ENCODE measurements around the gene HES5.

Gene HES5

GRCh38 chr1:2530513-2531361, 674 bp upstream of the HES5 start:
- no peak for DNase-seq (ENCODE audit: low spot score)

GRCh38 chr1:2528966-2529783, 888 bp downstream of the HES5 start:
- peak; percentile 47 for DNase-seq (ENCODE audit: low spot score)

DNA sequence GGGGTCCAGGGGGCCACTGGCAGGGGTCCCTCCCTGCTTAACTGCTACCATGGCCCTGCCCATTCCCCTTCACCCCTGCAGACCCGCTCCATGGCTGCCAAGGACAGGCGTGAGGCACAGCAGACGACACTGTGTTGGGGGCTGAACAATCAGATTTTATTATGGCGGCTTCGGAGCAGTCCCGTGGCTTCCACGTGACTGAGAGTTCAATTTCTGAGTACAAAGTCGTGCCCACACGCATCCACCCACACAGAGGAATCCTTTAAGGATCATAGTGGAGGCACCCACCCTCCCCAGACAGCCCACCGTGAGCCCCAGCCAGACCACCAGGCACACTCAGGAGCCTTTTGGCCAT, 1.5 kb downstream of the HES5 start:
- DNase-seq (ENCODE audit: low spot score), result no peak

- no peak for DNase-seq (ENCODE audit: low spot score)
Measured at GRCh38 chr1:2528016-2528415, 2.0 kb downstream of the HES5 start.

DNA sequence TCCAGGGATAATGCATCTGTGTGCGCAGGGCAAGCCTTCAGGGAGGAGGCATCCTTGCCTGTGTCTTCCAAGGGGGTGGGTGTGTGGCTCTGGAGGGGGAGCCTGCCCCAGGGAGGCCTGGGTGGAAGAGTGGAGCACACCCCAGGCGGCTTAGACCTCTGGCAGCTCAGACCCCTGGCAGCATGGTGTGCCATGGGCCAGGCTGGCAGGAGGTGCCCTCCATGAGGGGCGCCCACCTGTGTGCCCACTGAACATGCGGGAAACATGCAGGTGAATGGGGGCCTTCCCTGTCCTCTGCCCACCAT, 2.6 kb downstream of the HES5 start:
- no peak for DNase-seq (ENCODE audit: low spot score)

DNA sequence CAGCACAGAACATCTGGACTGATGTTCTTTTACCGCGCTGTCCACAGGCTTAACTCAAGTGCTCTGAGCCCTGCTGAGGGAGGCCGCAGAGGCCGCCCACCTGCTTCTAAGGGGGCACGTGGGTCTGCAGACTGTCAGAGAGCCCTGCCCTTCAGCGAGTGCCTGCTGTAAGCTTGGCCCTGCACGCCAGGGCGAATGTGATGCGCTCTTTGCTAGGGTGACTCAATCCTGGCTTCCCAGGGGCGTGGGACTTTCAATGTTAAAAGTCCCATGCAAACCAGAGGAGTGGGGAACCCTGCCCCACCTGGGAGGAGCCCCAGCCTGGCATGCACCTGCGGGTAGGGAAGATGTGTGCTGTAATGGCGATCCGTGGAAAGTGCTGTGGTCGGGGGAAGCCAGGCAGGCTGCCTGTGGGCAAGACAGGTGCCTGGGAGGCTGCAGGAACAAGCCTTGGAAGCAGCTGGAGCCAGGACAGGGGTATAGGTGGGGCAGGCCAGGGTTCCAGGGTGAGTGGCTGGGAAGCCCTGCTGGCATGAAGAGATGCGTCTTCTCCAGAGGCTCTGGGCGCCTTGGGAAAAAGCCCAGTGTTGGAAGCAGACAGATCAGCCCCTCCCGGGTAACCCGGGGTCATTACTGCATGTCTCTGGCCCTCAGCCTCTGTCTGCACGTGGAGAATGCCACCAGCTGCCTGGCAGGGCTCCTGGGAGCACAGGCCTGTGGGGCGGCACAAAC, 3.1 kb downstream of the HES5 start:
- DNase-seq (ENCODE audit: low spot score), result peak; percentile 76

DNA sequence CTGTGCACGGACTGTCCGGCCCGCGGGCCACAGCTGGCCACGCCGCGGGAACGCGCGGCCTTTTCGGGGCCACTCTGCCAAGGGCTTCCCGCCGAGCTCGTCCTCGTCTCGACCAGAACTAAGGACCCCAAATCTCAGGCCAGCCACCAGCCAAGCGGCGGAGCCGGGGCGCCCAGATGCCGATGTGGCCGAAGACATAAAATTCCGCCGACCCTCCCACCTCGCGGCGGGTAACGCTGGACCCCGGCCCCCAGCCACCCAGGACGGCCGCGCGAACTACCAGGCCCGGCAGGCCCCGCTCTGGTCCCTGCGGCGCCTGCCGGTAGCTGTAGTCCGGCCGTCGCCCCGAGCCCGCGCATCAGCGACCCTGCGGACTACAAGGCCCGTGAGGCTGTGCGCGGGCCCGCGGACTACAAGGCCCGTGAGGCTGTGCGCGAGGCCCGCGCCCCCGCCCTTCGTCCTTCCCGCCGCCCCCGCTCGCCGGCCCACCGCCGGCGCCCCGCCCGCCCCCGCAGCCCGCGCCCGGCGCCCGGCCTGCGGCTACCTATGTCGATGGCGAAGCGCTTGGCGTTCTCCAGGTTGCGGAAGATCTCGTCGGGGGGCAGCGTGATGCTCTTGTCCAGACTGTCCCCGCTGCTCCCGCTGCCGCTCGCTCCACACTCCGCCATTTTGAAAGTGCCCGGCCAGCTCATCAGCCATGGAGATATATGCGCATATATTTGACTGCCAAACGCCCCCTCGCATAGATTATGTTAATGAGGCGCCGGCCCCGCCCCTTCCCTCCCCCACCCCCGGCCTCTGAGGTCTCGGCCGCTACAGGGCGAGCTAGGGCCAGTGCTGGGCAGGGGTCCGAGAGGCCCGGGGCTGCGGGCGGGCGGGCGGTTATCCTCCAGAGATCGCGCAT, 3.9 kb downstream of the HES5 start, which contains the start of gene PANK4:
TSS of gene PANK4 (minus strand) at position 677 of the 904 bp plus-strand sequence. CDS start at position 668, 9 bp downstream.
- peak; percentile 96 for DNase-seq (ENCODE audit: low spot score)

- DNase-seq (ENCODE audit: low spot score), result no peak
Measured at GRCh38 chr1:2525572-2525919, 4.5 kb downstream of the HES5 start.

GRCh38 chr1:2523891-2524609, 6.0 kb downstream of the HES5 start:
- no peak for DNase-seq (ENCODE audit: low spot score)

DNA sequence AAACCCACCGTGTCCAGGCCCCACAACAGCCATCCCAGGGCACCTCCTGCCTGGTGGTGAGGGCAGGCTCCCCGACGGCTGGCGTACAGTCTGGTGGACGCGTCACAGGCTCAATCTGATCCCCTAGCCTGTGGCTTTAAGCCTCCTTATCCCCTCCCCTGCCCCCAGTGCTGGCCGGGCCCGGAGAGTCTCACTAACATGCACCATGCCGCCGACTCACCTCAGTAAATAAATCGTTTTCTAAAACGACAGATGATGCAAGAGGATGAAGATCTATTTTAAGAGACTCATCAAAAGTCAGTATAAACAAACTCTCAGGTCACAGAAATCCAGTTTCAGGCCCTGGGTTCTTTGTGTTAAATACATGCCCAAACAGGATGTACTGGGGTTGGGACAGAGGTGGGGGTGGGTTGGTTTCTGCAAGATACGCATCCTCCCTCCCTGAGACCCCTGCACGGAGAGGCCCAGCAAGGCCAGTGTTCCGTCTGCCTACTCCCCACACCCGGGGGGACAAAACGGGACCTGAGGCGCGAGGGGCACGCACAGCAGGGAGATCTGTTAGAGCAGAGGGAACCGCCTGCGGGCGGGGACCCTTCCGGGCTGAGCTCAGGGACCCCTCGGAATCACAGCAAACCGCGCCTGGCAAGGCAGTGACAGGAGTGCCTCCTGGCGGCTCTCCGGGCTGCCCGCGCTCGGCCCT, 6.7 kb downstream of the HES5 start:
- DNase-seq (ENCODE audit: low spot score), result no peak

DNA sequence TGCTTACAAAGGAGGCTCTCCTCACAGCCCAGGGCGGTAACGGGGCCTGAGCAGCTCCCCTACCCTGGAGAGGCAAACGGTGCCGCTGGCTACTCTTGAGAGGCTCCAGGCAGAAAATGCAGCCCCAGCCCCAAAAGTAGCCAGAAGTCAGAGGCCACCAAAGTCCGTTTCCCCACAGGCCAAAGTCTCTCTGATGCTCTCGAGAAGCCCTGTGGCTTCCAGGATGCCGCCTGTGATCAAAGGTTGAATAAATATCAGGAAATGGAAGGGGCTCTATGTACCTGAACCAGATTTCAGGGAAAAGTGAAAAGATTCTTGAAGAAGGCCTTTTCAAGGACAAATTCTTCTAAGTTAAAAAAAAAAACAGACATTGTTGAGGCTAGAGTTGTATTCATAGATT, 7.8 kb downstream of the HES5 start:
- DNase-seq (ENCODE audit: low spot score), result no peak

DNA sequence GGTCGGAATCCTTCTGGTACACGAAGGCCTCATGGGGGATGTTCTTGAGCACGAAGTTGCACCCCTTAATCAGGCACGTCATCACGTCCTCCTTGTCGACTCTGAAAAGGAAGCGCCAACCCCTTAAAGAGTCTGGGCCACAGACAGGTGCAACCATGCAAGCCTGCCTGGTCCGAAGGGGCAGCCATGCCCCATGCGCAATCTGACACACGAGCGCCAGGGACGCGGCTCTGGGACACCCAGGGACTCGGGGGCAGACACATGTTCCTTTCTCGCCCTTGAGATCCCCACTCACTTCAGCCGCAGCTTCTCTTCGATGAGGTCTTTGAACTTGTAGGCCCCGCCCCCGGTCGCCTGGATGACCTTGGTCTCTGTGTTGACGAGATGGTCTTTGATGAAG, 9.3 kb downstream of the HES5 start:
- DNase-seq (ENCODE audit: low spot score), result no peak

DNA sequence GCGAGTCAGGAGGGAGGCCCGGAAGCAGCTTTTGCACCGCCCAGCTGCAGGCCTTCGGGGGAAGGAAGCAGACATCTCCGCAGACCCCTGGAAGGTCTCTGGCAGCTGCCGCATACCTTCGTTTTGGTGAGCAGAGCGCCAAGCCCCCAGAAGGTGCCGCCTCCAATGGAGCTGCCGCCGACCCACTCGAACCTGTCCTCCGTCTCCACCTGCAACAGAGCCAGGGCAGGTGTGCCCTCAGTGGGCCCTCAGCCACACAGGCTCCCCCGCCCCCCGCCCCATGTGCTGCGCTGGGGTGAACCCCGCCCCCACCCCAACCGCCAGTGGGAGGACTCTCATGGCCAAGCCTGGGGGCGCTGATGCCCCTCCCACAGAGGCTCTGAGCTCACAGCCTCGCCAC, 9.9 kb downstream of the HES5 start:
- no peak for DNase-seq (ENCODE audit: low spot score)

DNA sequence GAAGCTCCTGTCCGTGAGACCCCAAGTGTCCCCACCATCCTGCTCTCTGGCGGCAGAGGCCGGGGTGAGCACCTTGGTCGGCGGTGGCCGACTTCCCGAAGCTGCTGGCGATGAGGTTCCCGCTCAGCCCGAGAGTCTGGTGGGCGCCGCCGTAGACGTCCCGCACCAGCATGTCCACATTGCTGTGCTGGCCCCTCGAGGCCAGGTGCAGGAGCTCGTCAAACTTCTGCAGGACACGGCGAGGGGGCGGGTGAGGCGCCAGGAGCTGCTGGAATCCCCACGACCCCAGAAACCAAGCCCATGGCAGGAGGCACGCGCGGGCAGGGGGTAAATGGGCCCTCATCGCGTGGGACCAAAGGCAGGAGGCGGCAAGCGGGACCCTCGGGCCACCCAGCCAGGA, 10.3 kb downstream of the HES5 start:
- DNase-seq (ENCODE audit: low spot score), result no peak

DNA sequence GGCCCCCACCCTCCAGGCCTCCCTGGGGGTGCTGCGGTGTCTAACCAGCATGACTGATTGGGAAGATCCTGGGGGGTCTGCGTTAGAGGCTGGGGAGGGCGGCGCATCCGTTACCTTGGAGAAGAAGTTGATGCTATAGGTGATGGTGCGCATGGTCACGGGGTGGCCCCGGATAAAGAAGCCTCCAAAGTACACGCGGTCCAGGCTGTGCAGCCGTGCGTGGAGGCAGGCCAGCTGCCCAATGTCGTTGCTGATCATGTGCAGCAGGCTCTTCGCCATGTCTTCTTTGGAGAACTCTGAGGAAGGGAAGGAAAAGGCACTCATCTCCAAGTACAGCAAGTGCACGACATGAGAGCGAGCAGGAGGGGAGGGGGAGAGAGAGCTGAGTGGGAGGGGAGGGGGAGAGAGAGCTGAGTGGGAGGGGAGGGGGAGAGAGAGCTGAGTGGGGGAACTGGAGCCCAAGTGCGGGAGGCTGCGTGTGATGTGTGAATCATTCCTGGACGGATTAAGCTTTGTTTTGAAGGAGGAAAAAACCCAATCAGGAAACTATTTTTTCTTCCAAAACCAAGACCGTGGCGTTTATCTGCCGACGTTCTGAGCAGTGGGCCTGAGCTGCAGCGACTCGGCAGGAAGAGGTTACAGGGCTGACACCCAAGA, 10.9 kb downstream of the HES5 start:
- no peak for DNase-seq (ENCODE audit: low spot score)

GRCh38 chr1:2518528-2518927, 11.5 kb downstream of the HES5 start:
- no peak for DNase-seq (ENCODE audit: low spot score)

- no peak for DNase-seq (ENCODE audit: low spot score)
Measured at GRCh38 chr1:2517966-2518365, 12.1 kb downstream of the HES5 start.

DNA sequence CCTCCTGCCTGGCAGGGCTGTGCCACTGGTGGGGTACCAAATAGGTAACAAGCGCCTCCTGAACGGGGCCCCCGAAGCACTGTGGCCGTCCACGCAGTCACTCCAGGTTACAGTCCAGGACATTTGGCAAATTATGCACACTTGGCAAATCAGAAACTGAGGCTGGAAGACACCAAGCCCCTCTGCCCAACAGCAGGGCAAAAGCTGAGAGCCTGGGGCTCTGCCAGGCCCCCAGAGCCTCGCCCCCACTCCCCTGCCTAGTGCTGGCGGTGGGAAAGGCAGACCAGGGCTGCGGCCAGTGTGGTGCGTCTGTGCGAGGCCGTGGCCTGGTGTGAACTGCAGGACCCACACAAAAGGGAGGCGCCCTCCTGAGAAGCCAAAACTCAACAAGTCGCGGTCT, 13.1 kb downstream of the HES5 start:
- no peak for DNase-seq (ENCODE audit: low spot score)

DNA sequence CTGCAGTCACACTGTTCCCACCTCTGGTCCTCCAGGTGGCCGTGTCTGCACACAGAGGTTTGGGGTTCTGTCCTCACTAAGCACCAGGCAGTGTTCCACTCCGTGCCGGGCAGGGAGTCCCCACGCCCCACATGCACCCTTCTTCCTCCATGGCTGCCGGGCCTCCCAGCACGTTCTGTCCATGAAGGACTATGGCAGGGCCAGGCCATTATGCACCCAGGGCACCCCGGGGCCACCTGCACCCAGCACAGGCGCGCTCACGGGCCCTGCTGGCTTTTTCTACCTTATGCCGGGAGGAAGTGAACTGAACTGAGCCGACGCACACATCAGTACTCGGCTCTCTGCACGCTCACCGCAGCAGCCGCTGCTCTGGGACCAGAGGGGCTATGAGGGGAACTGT, 13.9 kb downstream of the HES5 start:
- DNase-seq (ENCODE audit: low spot score), result no peak

DNA sequence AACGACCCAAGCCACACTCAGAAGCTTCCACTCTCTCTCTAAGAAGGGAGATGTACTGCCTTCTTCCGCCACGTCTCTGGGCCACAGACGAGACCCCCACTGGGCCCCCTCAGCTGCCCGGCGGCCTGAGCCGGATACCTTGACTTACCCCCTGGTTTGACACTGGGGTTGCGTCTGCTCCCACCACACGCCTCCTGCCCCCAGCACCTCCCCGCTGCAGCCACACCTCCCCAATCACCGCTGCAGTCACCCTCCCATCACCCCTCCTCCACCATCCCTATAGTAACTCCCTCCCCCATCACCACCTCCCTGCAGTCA, 14.3 kb downstream of the HES5 start:
- DNase-seq (ENCODE audit: low spot score), result no peak

Measured in AG20443 (cell line).